Stimulated activated naive B cell treated with anti-CD40 and anti-IgM and Interleukin-4, amounts not matched to agents 10 μg/mL and 1 μg/mL and 100 μg/mL, for 72 hours (primary cell): ENCODE measurements around the gene IL22RA1.

ENCODE experiments used
- ATAC-seq, 2 donors: fragments of 150-1000 bp; cut with Tn5 transposase; replicated peaks; 2 replicates each; pipeline ENCODE4 v1.10.0; 2021; ENCODE audit warnings: moderate library complexity in 1 of 2
- DNase-seq: peaks from one replicate; pipeline ENCODE4 v3.0.0; 2021
- H3K27ac Mint-ChIP-seq: one replicate; pipeline ENCODE4 v1.8.0; 2022; ENCODE audit warnings: mild to moderate bottlenecking, mixed read lengths
- H3K27me3 Mint-ChIP-seq, 2 donors: one replicate each; pipeline ENCODE4 v1.8.0; 2022; ENCODE audit warnings: mixed read lengths in 2 of 2
- H3K36me3 Mint-ChIP-seq, 2 donors: one replicate each; pipeline ENCODE4 v1.8.0; 2022; ENCODE audit warnings: mixed read lengths in 2 of 2, mild to moderate bottlenecking in 1 of 2
- H3K4me1 Mint-ChIP-seq, 2 donors: one replicate each; pipeline ENCODE4 v1.8.0; 2022; ENCODE audit warnings: mixed read lengths in 2 of 2, mild to moderate bottlenecking in 1 of 2
- H3K4me3 Mint-ChIP-seq, 2 donors: one replicate each; pipeline ENCODE4 v1.8.0; 2022; ENCODE audit warnings: mild to moderate bottlenecking in 2 of 2, mixed read lengths in 2 of 2, moderate library complexity in 1 of 2
- H3K9me3 Mint-ChIP-seq, 2 donors: one replicate each; pipeline ENCODE4 v1.8.0; 2022; ENCODE audit warnings: mixed read lengths in 2 of 2, mild to moderate bottlenecking in 1 of 2

Gene IL22RA1

DNA sequence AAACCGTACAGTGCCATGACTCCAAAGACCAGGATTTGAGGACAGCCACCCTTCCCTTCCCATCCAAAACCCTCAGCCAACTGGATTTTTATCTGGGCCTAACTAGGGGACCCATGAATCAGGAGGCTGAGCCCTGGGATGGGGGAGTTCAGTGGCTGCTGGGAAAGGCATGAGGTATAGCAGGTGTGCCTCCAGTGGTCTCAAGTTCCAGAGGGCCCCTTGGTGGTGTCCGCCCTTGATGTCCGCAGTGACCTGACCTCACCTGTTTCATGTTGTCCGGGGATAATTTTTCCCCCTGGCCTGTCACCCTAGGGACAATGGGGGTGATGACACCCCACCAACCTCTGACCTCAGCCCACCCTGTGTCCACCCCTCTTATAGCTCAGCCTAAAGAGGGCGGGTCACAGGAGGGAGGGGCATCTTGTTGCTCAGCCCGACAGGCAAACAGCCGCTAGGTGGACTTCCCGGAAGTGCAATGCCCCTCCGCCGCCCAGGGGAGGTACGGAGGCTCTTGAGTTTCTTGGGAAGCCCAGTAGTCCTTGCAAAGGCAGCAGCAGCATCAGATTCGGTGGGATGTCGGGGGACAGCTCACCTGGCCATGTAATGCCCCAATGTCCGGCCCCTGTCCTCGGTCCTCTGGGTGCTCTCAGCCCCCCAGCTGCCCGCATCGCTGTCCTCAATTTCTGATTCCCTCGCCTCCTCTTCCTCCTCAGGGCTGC is 13.8 kb upstream of the IL22RA1 start:
- Mint-ChIP-seq H3K4me1 (peaks cover 10 to 26% of the 10 kb centered on the region in 2 donors), H3K36me3 (peaks cover 49 to 56% of the 10 kb centered on the region in 2 donors), H3K27ac (no peak overlapping the region), H3K27me3 (no peaks in the 10 kb centered on the region), H3K4me3 (no peak overlapping the region), H3K9me3 (no peaks in the 10 kb centered on the region)
- no peak for DNase-seq
- no peak for ATAC-seq

DNA sequence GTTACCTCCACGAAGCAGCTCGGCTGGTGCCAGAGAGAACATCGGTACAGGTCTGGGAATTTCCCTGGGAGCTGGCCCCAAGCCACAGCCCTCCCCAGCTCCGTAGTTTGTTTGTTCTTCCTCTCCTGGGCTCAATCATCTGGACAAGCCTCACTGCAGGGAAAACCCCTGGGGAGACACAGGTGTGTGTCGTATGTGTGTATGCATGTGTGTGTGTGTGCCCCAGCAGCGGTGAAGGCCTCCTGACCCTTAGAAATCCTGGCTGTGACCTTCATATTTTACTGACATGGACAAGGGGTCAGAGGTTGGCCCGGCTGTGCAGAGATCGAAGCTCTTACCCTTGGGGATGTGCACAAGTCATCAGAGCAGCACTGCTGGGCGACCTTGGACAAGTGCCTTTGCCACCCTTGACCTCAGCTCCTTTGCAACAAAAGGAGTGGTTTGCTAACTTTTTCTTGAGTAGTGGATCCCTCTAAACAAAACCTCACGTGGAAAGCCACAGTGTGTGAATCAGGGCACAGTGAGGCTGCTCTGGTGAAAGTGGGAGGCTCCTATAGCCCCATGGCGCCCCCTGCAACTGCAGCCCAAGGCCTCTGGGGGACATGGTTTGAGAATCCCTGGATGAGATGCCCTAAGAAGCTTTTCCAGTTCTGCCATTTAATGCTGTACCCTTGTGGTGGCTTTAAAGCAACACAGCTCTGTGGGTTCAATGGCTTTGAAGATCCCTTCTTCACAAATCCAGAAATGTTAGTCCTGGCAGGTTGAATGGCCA is 12.3 kb upstream of the IL22RA1 start:
- DNase-seq, result peak; percentile 17
- Mint-ChIP-seq H3K9me3 (no peaks in the 10 kb centered on the region), H3K27ac (peak overlapping the region; percentile 69), H3K4me3 (peak overlapping the region in 1 of 2 donors; percentile 8), H3K36me3 (peaks cover 42 to 46% of the 10 kb centered on the region in 2 donors), H3K4me1 (peaks cover 20 to 41% of the 10 kb centered on the region in 2 donors), H3K27me3 (no peaks in the 10 kb centered on the region)
- peak in 1 of 2 donors; percentile 50 for ATAC-seq

- H3K9me3 Mint-ChIP-seq, result no peaks in the 10 kb centered on the region
Observed at GRCh38 chr1:24154215-24154614, 11.3 kb upstream of the IL22RA1 start.

GRCh38 chr1:24152631-24153494 is 9.9 kb upstream of the IL22RA1 start:
- Mint-ChIP-seq H3K9me3 (no peaks in the 10 kb centered on the region), H3K4me1 (peaks cover 23 to 42% of the 10 kb centered on the region in 2 donors), H3K36me3 (peaks cover 22 to 29% of the 10 kb centered on the region in 2 donors), H3K27me3 (no peaks in the 10 kb centered on the region), H3K27ac (no peak overlapping the region), H3K4me3 (no peak overlapping the region)
- DNase-seq (no peak), ATAC-seq (no peak)

More at GRCh38 chr1:24154215-24154614, 11.3 kb upstream of the IL22RA1 start:
- Mint-ChIP-seq H3K36me3 (peaks cover 34 to 40% of the 10 kb centered on the region in 2 donors), H3K27me3 (no peaks in the 10 kb centered on the region), H3K4me1 (peaks cover 23 to 42% of the 10 kb centered on the region in 2 donors), H3K4me3 (no peak overlapping the region), H3K27ac (no peak overlapping the region)
- no peak for DNase-seq
- no peak for ATAC-seq

DNA sequence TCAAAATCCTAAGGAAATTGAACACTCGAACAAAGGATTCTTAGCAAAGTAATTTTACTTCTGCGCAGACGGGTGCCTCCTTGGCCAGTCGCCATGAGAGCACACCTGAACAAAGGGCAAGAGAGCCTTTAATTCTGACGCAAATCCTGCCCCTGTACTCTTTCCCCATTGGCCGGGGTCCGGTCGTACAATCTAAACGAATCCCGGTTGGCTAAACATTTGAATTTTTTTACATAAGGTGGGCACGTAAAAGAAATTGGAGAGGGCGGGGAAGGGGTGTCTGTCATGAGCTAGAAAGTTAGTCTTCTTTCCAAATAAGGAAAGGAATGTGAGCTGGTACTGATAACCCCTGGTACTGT is 8.2 kb upstream of the IL22RA1 start:
- peak; percentile 41 to 47 for ATAC-seq
- peak overlapping the region; percentile 14 for H3K27ac Mint-ChIP-seq
- peaks cover 0 to 3% of the 10 kb centered on the region in 2 donors for H3K27me3 Mint-ChIP-seq
- peak overlapping the region; percentile 72 to 78 for H3K4me3 Mint-ChIP-seq
- no peak for DNase-seq
- peaks cover 15% of the 10 kb centered on the region in 2 donors for H3K36me3 Mint-ChIP-seq
- no peaks in the 10 kb centered on the region for H3K9me3 Mint-ChIP-seq
- H3K4me1 Mint-ChIP-seq, result peaks cover 22 to 40% of the 10 kb centered on the region in 2 donors

DNA sequence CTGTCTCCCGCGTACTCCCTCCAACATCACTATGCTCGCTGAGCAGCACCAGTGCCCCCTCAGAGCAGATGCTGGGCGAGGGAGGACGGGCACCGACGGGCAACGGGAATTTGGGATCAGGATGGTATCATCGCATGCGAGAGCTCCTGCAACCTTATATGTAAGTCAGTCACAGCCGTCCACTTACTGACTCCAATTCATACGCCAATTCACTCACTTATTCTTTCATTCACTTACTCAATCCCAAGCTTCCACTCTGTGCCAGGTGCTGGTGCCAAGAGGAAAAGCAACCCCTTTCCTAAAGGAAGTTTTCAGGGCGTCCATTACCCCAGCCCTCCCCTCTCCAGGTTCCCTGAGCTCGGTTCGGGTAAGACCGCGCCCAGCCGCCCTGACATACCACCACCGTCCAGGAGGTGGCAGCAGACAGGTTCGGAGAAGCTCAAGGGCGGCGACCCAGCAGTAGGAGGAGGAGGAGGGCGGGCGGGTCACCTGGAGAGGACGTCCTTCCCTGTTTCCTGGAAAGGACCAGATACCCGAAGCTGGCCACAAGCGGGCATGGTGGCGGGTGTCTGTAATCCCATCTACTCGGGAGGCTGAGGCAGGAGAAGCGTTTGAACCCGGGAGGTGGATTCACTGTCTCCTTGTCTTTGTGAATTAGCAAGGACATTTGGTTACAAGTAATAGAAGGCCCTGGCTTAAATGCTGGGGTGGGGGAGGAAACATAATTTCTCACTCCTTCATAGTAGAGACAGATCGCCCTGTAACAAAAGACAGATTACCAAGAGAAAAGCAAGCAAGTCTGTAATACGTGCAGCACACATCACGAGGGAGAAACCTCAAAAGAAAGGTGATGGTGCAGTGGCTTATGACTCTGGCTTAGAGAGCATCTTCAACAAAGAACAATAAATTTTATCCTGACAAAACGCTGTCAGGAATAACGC is 7.6 kb upstream of the IL22RA1 start:
- H3K27me3 Mint-ChIP-seq, result peaks cover 0 to 4% of the 10 kb centered on the region in 2 donors
- H3K9me3 Mint-ChIP-seq, result no peaks in the 10 kb centered on the region
- H3K4me1 Mint-ChIP-seq, result peaks cover 19 to 33% of the 10 kb centered on the region in 2 donors
- peak; percentile 74 for DNase-seq
- peak overlapping the region; percentile 76 for H3K27ac Mint-ChIP-seq
- peak; percentile 87 to 92 for ATAC-seq
- peak overlapping the region; percentile 72 to 78 for H3K4me3 Mint-ChIP-seq
- peaks cover 9 to 12% of the 10 kb centered on the region in 2 donors for H3K36me3 Mint-ChIP-seq

GRCh38 chr1:24149866-24150233 is 6.9 kb upstream of the IL22RA1 start:
- Mint-ChIP-seq H3K27ac (no peak overlapping the region), H3K27me3 (peaks cover 0 to 4% of the 10 kb centered on the region in 2 donors), H3K4me3 (no peak overlapping the region), H3K4me1 (peaks cover 13 to 27% of the 10 kb centered on the region in 2 donors), H3K9me3 (no peaks in the 10 kb centered on the region), H3K36me3 (peaks cover 4 to 7% of the 10 kb centered on the region in 2 donors)
- DNase-seq (no peak), ATAC-seq (no peak)

DNA sequence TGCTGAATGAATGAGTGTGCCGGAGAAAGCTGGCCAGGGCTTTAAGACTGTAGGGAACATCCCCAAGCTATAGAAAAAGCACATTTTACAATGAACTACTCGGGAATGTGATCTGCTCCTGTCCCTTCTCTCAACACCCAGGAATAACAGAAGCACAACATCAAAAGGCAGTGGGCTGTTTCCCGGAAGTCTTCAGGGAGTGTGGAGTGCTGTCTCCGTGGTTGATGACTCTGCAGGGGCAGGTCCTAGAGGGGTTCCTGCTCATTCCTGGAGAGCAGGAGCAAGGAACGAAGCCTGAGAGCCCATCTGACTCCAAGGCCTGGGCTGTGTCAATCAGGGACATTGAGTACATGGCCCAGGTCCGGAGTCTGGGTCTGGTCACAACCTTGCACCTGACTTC is 4.9 kb upstream of the IL22RA1 start:
- Mint-ChIP-seq H3K36me3 (no peaks in the 10 kb centered on the region), H3K4me3 (no peak overlapping the region), H3K9me3 (no peaks in the 10 kb centered on the region), H3K4me1 (peaks cover 15 to 29% of the 10 kb centered on the region in 2 donors), H3K27me3 (peaks cover 5 to 9% of the 10 kb centered on the region in 2 donors), H3K27ac (no peak overlapping the region)
- no peak for DNase-seq
- no peak for ATAC-seq

DNA sequence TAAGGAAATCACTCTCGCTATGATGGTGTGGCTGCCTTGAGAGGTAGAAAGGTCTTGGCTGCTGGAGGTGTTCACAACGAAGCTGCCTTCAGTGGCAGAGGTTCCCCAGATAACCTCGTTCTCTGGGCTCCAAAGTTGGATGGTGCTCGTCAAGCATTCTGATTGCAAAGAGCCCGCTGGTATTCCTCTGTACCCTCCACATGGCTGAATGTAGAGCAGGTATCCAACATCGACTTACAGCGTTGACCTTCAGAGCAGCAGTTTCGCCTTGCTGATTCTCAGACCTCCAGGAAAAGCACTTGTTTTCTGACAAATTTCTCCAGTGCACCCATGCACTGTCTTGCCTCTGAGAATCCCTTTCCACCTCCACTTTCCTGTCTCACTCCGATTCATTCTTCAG is 4.3 kb upstream of the IL22RA1 start:
- no peak overlapping the region for H3K4me3 Mint-ChIP-seq
- peaks cover 5 to 9% of the 10 kb centered on the region in 2 donors for H3K27me3 Mint-ChIP-seq
- no peak overlapping the region for H3K27ac Mint-ChIP-seq
- ATAC-seq (no peak), DNase-seq (no peak)
- H3K36me3 Mint-ChIP-seq, result no peaks in the 10 kb centered on the region
- peaks cover 15 to 26% of the 10 kb centered on the region in 2 donors for H3K4me1 Mint-ChIP-seq
- no peaks in the 10 kb centered on the region for H3K9me3 Mint-ChIP-seq

- no peak overlapping the region for H3K27ac Mint-ChIP-seq
- H3K4me3 Mint-ChIP-seq, result no peak overlapping the region
- peaks cover 1 to 5% of the 10 kb centered on the region in 2 donors for H3K4me1 Mint-ChIP-seq
- ATAC-seq (no peak), DNase-seq (no peak)
- H3K27me3 Mint-ChIP-seq, result peaks cover 13 to 17% of the 10 kb centered on the region in 2 donors
- no peaks in the 10 kb centered on the region for H3K36me3 Mint-ChIP-seq
- peaks cover 0 to 2% of the 10 kb centered on the region in 2 donors for H3K9me3 Mint-ChIP-seq
Observed at GRCh38 chr1:24141311-24141997, 1.5 kb downstream of the IL22RA1 start.

GRCh38 chr1:24140741-24141181 is 2.2 kb downstream of the IL22RA1 start:
- peaks cover 1 to 5% of the 10 kb centered on the region in 2 donors for H3K4me1 Mint-ChIP-seq
- no peak overlapping the region for H3K4me3 Mint-ChIP-seq
- no peak overlapping the region for H3K27ac Mint-ChIP-seq
- H3K36me3 Mint-ChIP-seq, result no peaks in the 10 kb centered on the region
- no peak for ATAC-seq
- peaks cover 13 to 15% of the 10 kb centered on the region in 2 donors for H3K27me3 Mint-ChIP-seq
- no peak for DNase-seq
- H3K9me3 Mint-ChIP-seq, result peaks cover 0 to 2% of the 10 kb centered on the region in 2 donors

DNA sequence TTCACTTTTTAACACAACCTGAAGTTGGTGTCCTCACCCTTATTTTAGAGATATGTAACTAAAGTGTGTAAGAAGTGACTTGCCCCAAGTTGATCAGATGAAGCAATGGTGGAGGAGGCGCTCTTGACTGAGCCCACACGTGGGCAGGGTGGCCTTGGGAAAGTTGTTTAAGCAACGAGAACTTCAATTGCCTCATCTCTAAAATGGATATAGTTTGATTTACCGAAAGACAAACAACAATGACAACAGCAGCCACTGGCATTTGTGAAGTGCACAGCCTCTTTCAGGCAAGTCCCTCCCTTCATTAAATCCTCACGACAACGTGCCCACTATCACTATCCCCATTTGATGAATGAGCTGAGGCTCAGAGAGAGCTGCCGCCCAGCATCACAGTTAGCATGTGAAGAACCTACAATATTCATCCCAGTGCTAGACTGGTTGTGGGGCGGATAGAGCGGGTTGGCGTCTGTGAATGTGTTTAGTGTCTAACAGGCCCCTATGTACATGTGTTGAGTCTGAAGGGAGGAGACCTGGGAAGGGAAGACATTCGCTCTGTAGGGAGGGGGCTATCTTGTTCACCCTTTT is 3.0 kb downstream of the IL22RA1 start:
- H3K36me3 Mint-ChIP-seq, result no peaks in the 10 kb centered on the region
- H3K9me3 Mint-ChIP-seq, result peaks cover 0 to 3% of the 10 kb centered on the region in 2 donors
- DNase-seq (no peak), ATAC-seq (no peak)
- H3K4me1 Mint-ChIP-seq, result peaks cover 1 to 5% of the 10 kb centered on the region in 2 donors
- peaks cover 13 to 15% of the 10 kb centered on the region in 2 donors for H3K27me3 Mint-ChIP-seq
- H3K4me3 Mint-ChIP-seq, result no peak overlapping the region
- H3K27ac Mint-ChIP-seq, result no peak overlapping the region

GRCh38 chr1:24139222-24139489 is 3.8 kb downstream of the IL22RA1 start:
- Mint-ChIP-seq H3K27ac (no peak overlapping the region), H3K4me3 (no peak overlapping the region), H3K36me3 (peaks cover 0 to 2% of the 10 kb centered on the region in 2 donors), H3K9me3 (peaks cover 0 to 3% of the 10 kb centered on the region in 2 donors), H3K4me1 (no peaks in the 10 kb centered on the region), H3K27me3 (peaks cover 7 to 10% of the 10 kb centered on the region in 2 donors)
- ATAC-seq (no peak), DNase-seq (no peak)
